Measurements from ENCODE around the gene UVRAG.

The UVRAG gene

GRCh38 chr11:76067099-76067498 lies 252.1 kb downstream of the UVRAG start:
- no peaks in the 10 kb centered on the region for H4K20me1 ChIP-seq (ENCODE audit: insufficient read depth, low read length)
- H3K27me3 ChIP-seq (ENCODE audit: insufficient read depth, low read length): no peaks in the 10 kb centered on the region
- H3K9me3 ChIP-seq (ENCODE audit: low read length): no peaks in the 10 kb centered on the region
- H3K4me2 ChIP-seq (ENCODE audit: low read length): no peak overlapping the region
- no peak overlapping the region for H3K27ac ChIP-seq (ENCODE audit: low read depth, low read length, poor library complexity, severe bottlenecking)
- no peaks in the 10 kb centered on the region for H3K9me2 ChIP-seq (ENCODE audit: low read depth, low read length)
- TF ChIP-seq CTCF (IDR thresholded peaks at IDR 0.05; ENCODE audit: low read length) (no peak), EZH2 (IDR thresholded peaks at IDR 0.05; ENCODE audit: borderline replicate concordance, low read length) (no peak)
- H3F3A ChIP-seq (ENCODE audit: insufficient read depth, low read length): no peaks in the 10 kb centered on the region
- peaks cover 32% of the 10 kb centered on the region; the same call in 1 of the 2 replicates for H3K36me3 ChIP-seq (ENCODE audit: insufficient read depth, low read length)
- no peak overlapping the region for H3K9ac ChIP-seq (ENCODE audit: low read length)
- no peak overlapping the region for H3K4me3 ChIP-seq (ENCODE audit: low read depth, low read length, poor library complexity, severe bottlenecking)
- no peaks in the 10 kb centered on the region for H3K4me1 ChIP-seq (ENCODE audit: insufficient read depth, low read length, severe bottlenecking)
- no peaks in the 10 kb centered on the region for H3K79me2 ChIP-seq (ENCODE audit: insufficient read depth, low read length)
- no peak overlapping the region for H2AFZ ChIP-seq (ENCODE audit: low read length)

- no peak for TF ChIP-seq CTCF (IDR thresholded peaks at IDR 0.05; ENCODE audit: low read length)
- no peak for TF ChIP-seq EZH2 (IDR thresholded peaks at IDR 0.05; ENCODE audit: borderline replicate concordance, low read length)
- H3K27ac ChIP-seq (ENCODE audit: low read depth, low read length, poor library complexity, severe bottlenecking): no peak overlapping the region
- H3K9me2 ChIP-seq (ENCODE audit: low read depth, low read length): no peaks in the 10 kb centered on the region
- no peaks in the 10 kb centered on the region for H3K79me2 ChIP-seq (ENCODE audit: insufficient read depth, low read length)
- H3K4me1 ChIP-seq (ENCODE audit: insufficient read depth, low read length, severe bottlenecking): no peaks in the 10 kb centered on the region
- H3K9me3 ChIP-seq (ENCODE audit: low read length): no peaks in the 10 kb centered on the region
- no peaks in the 10 kb centered on the region for H4K20me1 ChIP-seq (ENCODE audit: insufficient read depth, low read length)
- no peak overlapping the region for H3K4me3 ChIP-seq (ENCODE audit: low read depth, low read length, poor library complexity, severe bottlenecking)
- H3F3A ChIP-seq (ENCODE audit: insufficient read depth, low read length): no peaks in the 10 kb centered on the region
- H3K27me3 ChIP-seq (ENCODE audit: insufficient read depth, low read length): no peaks in the 10 kb centered on the region
- peaks cover 30% of the 10 kb centered on the region; the same call in 1 of the 2 replicates for H3K36me3 ChIP-seq (ENCODE audit: insufficient read depth, low read length)
- no peak overlapping the region for H2AFZ ChIP-seq (ENCODE audit: low read length)
- no peak overlapping the region for H3K4me2 ChIP-seq (ENCODE audit: low read length)
- H3K9ac ChIP-seq (ENCODE audit: low read length): no peak overlapping the region
These were observed 254.0 kb downstream of the UVRAG start for GRCh38 chr11:76069001-76069400.

GRCh38 chr11:76071090-76071489 lies 256.1 kb downstream of the UVRAG start:
- Histone ChIP-seq H3K27me3 (ENCODE audit: insufficient read depth, low read length) (no peaks in the 10 kb centered on the region), H3K4me2 (ENCODE audit: low read length) (no peak overlapping the region), H3K9me3 (ENCODE audit: low read length) (no peaks in the 10 kb centered on the region), H3K9me2 (ENCODE audit: low read depth, low read length) (no peaks in the 10 kb centered on the region), H3K36me3 (ENCODE audit: insufficient read depth, low read length) (peaks cover 30% of the 10 kb centered on the region; the same call in 1 of the 2 replicates), H3K79me2 (ENCODE audit: insufficient read depth, low read length) (no peaks in the 10 kb centered on the region), H3K4me1 (ENCODE audit: insufficient read depth, low read length, severe bottlenecking) (no peaks in the 10 kb centered on the region), H3K4me3 (ENCODE audit: low read depth, low read length, poor library complexity, severe bottlenecking) (no peak overlapping the region), H3K9ac (ENCODE audit: low read length) (no peak overlapping the region), H4K20me1 (ENCODE audit: insufficient read depth, low read length) (no peaks in the 10 kb centered on the region), H3K27ac (ENCODE audit: low read depth, low read length, poor library complexity, severe bottlenecking) (no peak overlapping the region), H3F3A (ENCODE audit: insufficient read depth, low read length) (no peaks in the 10 kb centered on the region), H2AFZ (ENCODE audit: low read length) (no peak overlapping the region)
- no peak for TF ChIP-seq CTCF (IDR thresholded peaks at IDR 0.05; ENCODE audit: low read length)
- no peak for TF ChIP-seq EZH2 (IDR thresholded peaks at IDR 0.05; ENCODE audit: borderline replicate concordance, low read length)

All from OCI-LY1 (cell line).